NCI-H2196 (cell line): ENCODE results near the gene MAB21L4.

ENCODE experiments used
- DNase-seq: peaks from one replicate; lab custom pipeline; 2025; ENCODE audit not compliant: unreplicated experiment; lab: John Stamatoyannopoulos, UW

MAB21L4 gene

DNA sequence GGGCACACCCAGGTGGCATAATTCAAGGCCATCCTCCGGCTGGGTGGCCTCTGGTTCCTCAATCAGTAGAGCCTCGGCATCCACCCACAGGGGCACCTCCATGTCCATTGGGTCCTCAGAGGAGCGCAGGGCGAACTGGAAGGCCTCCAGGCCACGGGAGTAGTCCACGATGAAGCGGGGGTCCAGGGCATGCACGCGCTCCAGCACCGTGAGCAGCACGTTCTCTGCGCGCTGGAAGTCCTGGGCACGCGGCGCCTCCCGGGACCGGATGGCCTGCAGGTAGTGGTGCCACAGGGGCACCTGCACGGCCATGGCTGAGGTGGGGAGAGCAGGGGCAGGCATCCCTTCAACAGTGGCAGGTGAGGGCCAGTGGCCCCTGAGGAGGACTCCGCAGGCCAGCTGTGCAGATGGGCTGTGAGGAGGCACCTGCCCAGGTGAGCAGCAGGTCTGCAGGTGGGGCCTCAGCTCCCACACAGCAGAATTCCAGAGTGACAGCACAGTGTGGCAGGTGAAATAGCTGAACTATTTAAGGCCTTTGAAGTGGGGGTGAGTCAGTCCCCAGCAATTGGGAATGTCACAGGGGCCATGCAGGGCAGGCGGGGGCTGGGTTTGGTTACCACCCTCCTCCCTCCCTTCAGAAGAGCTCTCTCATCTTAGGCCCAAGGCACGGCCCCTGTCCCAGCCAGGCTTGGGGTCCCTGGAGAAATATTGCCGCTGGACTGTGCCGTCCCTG, at the start of gene MAB21L4:
Gene MAB21L4 (minus strand): TSS at position 501 of the 733 bp plus-strand sequence. CDS start 159 bp downstream, at position 342.
- no peak for DNase-seq

GRCh38 chr2:240936106-240936505, 40.1 kb upstream of the MAB21L4 start:
- DNase-seq = no peak

GRCh38 chr2:240935103-240935876, 39.3 kb upstream of the MAB21L4 start:
- no peak for DNase-seq

DNA sequence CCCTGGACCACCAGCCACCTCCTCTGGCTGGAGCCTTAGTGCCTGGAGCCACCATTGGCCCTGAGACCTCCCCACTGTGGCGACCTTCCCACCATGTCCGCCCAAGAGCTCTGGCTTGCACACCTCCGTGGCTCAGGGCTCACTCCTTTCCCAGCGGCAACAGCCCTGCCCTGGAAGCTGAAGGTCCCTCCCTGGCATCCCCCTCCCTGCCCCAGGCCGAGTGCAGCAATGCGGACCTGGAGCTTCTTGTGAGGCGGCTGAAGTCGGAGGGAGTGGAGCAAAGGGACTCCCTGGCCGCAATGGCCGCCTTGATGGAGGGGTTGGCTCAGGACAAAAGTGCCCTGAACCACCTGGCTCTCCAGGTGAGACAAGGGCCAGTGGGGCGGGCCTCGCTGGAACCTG, 38.7 kb upstream of the MAB21L4 start:
- no peak for DNase-seq

DNA sequence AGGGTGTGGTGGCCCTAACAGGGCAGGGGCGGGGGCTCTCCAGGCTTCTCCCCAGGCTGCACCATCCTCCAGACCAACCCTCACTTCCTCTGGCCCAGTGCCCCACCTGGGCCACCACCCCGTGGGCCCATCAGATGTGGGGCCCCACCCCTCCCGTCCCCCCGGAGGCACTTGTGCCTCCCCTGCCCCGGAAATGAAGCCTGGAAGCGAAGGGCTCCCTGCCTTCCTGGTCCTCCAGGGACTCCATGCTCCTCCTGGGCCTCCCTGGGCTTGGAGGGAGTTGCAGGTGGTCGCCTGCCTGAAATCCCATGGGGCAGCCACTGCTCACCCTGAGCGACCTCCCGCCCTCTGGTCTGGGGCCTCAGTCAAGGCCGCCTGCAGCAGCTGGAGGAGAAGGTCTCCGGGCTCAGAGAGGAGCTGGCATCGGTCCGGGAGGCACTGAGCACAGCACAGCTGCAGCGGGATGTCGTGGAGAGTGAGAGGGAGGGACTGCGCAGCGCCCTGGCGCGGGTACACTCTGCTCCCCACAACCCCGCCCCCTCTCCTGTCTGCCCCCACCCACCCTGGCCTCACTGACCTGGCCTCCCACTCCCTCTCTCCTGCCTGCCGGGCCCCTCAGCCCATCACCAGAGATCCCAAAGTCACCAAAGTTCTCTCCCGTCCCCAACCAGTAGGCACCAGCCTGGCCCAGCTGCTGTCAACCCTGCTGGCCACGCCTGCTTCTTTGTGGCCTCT, 38.2 kb upstream of the MAB21L4 start:
- DNase-seq = no peak

DNA sequence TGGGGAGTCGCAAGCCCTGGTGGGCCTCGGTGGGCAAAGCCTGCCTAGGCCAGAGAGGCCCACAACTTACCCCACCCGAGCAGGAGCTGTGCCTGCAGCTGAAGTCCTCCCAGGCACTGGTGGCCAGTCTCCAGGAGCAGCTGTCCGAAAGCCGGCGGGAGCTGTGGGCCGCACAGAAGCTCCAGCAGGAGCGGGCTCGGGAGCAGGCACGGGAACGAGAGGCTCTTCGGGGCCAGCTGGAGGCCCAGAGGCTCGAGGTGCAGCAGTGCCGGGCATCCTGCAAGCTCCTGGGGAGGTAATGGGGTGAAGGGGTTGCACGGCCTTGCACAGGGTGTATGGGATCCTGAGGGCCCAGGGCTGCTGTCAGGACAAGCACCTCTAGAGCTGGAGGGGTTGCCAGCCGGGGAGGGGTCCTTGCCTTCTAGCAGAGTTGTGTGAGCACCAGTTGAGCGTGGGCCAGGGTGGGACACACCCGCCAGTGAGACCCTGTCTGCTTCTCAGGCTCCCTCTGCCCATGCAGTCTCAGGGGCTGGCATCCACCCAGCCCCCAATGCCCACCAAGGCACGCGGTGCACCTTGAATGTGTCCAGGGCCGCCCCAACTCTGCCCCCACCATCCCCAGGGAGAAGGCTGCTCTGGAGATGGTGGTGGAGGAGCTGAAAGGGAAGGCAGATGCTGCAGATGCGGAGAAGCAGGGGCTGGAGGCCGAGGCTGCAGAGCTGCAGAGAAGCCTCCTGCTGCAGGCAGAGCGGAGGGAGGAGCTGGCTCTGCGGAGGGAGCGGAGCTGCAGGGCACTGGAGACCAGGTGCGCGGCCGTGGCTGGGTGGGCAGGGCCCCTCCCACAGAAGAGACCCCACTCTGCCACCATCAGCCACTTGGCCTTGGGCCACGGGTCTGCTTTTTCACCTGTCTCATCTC, 37.4 kb upstream of the MAB21L4 start:
- no peak for DNase-seq

- no peak for DNase-seq
Observed at GRCh38 chr2:240932724-240933047, 36.7 kb upstream of the MAB21L4 start.

- DNase-seq = no peak
Observed at GRCh38 chr2:240932001-240932723, 36.2 kb upstream of the MAB21L4 start.

GRCh38 chr2:240931319-240931949, 35.5 kb upstream of the MAB21L4 start:
- DNase-seq = no peak

- no peak for DNase-seq
Observed at GRCh38 chr2:240930631-240931318, 34.8 kb upstream of the MAB21L4 start.

GRCh38 chr2:240930096-240930630, 34.2 kb upstream of the MAB21L4 start:
- DNase-seq = no peak

DNA sequence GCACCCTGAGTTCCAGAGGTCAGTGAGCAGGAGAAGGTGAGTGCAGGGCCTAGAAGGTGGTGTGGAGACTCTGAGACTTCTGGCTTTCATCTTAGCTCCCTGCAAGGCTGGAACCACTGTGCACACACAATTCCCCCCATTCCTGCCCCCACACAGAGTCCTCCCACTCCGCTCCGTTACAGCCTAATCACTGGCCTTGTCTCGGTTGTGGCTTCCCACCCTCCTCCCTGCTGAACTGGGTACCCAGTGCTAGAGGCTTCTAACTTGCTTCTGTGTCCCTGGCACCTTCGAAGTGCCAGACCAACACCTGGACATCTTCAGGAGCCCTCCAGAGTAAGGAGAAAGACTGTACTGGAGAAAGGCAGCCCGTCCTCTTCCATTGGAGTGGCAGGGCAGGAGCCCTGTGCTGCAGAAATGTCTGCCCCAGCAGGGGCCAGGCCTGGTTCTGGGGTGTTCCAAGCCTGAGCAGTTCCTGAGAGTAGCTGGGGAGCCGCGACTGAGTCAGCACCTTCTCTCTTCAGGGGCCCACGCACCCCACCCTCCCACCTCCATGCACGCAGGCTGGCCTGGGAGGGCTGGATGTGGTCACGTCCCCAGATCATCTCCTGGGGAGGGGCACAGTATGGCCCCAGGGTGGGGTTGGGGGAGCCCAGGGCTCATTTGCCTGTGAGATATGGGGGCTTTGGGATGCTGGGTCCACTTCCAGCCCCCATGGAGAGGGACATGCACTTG, 33.6 kb upstream of the MAB21L4 start:
- no peak for DNase-seq

DNA sequence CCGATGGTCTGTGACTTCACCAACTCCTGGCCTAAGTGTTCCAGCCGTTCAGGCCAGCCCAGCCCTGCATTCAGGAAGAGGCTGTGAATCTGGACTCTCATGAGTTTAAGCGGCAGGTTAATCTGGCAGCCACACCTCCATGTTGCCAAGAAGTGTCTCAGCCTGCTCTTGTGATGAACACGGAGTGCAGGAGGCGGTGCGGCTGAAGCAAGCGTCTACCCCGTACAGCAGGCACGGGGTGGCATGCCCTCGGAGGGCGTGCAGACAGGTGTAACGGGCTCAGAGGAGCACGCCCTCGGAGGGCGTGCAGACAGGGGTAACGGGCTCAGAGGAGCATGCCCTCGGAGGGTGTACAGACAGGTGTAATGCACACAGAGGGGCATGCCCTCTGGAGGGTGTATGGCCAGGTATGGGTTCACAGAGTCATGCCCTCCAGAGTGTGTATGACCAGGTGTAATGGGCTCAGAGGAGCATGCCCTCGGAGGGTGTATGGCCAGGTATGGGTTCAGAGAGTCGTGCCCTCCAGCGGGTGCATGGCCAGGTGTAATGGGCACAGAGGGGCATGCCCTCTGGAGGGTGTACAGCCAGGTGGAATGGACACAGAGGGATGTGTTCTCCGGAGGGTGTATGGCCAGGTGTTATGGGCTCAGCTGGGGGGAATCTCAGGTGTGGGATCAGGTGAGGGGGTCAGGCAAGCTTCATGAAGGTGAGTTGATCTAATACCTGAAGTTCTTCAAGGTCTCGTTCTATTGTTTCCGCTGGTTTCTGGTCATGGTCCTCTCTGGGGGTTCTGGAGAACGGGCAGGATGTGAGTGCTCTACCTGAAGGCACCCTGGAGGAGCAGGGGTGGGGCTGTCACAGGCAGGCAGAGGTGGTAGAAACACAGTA, 32.8 kb upstream of the MAB21L4 start:
- no peak for DNase-seq

DNA sequence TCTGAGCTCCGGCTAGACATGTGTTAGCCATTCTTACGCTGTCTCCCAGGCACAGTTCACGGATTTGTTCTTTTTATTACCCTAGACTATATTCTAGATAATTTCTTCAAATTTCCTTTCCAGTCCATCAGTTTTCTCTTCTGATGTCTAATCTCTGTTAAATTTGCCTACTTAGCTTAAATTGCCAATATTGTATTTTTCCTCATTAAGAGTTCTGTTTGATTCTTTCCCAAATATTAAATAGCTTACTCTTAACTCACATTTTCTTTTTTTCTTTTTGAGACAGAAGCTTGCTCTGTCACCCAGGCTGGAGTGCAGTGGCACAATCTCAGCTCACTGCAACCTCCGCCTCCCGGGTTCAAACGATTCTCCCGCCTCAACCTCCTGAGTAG, 31.4 kb upstream of the MAB21L4 start:
- no peak for DNase-seq

- no peak for DNase-seq
Observed at GRCh38 chr2:240926516-240927389, 30.8 kb upstream of the MAB21L4 start.
